GM19468 (cell line): ENCODE data around the gene SLX9.

Experiments used
- ATAC-seq: cut with Tn5 transposase; IDR thresholded peaks from one replicate; pipeline ENCODE4 v1.9.1; 2021; ENCODE audit warnings: mild to moderate bottlenecking, moderate library complexity, moderate number of reproducible peaks; ENCODE audit not compliant: unreplicated experiment; ENCODE audit errors: extremely low read depth

Gene SLX9

DNA sequence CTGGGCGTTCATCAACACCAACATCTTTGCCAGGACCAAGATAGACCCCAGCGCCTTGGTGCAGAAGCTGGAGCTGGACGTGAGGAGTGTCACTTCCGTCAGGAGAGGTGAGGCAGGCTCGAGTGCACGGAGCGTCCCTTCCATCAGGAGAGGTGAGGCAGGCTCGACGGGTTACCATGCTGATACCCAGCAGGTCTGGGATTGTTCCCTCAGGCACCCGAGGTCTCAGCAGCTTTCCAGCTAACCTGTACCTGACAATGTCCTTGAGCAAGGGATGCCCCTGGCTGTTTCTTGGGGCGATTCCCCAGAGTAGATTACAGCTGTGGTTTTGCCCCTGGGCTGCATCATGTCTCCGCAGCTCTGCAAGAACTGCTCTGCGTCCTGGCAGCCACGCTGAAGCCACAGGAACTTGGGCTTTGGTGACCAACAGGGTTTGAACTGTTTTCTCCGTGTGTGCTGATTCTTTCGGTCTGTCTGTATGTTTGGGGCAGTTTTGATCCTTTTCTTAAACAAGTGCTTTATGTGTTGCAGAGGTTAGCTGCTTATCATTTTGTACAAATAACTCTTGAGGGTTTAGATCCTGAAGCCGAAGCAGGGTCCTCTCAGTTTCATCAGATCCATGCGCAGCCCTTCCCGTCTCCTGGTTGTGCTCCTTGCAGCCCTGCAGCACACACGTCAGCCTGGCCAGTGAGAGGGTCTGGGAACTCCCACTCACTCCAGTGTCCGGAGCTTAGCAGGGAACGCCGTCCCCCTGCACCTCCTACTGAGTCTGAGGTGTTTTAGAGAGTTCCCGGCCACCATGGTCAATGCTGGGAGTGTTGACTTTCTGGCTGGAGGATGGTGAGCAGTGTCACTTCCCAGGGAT, 4.1 kb downstream of the SLX9 start:
- no peak for ATAC-seq

DNA sequence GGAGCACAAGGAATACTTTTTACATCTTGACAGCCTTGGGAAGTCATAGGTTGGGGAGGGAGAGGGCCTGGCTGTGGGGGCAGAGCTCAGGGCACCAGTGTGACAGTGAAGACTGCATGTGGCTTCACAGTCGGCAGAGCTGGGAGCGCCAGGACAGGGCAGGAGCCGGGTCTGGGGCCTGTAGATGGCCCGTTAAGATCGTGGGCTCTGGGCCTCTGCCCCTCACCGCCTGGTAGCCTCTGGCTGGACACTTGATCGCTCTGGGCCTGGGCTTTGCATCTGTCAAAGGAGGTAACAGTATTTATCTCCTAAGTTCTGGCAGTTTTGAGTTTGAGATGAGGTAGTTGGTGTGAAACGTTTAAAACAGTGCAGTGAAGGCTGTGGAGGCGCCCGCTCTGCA, 4.8 kb downstream of the SLX9 start:
- ATAC-seq, result no peak

DNA sequence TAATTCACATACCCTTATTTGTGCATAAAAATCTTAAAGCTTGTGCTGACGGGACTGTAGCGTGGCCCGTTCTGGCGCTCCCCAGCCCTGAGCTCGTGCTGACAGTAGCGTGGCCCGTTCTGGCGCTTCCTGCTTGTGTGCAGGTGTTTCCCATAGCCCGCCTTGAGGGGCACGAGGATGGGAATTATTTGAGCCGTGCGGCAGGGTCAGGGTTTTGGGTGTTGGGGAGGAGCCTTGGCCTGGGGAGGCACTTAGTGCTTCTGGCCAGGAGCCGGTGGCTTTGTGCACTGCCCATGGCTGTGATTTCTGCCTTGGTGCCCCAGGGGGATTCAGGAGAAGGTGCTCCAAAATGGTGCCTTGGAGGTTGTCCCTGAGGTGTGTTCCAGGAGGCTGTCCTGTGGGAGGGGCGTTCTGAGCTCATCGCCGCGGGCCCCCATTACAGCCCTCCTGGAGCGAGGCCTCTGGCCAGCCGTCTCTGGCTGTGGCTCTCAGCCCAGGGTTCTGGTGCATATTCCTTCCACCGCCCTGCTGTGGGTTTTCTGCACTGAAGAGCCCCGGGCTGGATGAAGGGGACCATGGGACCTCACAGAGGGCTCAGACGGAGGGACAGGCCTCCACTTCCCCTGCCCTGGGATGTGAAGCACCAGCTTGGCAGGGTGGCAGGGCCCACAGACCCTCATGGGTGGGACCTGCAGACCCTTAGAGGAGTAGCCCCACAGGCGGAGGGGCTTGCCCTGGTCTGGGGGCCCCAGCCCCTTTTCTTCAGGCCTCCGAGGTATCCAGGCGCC, 6.6 kb downstream of the SLX9 start:
- no peak for ATAC-seq

DNA sequence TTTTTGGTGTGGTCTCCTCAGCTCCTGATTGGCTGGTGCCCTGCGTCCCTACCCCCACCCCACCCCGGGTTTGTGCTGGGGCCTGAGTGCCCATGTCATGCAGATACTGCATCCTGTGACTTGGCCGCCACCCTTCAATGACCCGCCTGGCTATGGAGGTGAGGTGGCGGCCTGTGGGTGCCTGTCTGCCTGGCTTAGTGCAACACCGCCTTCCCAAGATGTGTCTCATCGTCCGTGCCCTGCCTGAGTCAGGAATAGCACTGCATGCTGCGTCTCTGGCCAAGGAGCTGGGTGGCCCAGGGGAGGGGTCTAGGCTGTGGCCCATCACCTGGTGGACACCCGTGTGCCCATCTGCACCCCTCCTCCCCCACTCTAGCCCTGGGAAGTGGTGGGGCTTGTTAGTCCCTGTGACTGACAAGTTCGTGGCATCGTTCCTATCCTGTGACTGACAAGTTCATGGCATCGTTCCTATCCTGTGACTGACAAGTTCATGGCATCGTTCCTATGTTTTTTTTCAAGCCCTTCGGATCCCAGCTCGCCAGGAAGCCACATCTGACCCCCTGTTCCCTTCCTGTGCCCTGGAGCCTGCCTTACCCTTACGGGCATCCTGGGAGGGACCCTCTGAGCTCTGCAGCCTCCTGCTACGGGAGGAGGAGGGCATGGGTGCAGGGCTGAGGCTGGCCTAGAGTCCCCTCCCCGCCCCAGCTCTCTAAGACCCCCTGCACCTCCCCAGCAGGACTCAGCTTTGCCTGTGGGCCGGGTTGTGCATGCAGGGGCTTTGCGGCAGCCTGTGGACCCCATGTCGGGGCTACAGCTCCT, 7.5 kb downstream of the SLX9 start:
- ATAC-seq, result no peak

GRCh38 chr21:44947930-44948331, 8.1 kb downstream of the SLX9 start:
- no peak for ATAC-seq

DNA sequence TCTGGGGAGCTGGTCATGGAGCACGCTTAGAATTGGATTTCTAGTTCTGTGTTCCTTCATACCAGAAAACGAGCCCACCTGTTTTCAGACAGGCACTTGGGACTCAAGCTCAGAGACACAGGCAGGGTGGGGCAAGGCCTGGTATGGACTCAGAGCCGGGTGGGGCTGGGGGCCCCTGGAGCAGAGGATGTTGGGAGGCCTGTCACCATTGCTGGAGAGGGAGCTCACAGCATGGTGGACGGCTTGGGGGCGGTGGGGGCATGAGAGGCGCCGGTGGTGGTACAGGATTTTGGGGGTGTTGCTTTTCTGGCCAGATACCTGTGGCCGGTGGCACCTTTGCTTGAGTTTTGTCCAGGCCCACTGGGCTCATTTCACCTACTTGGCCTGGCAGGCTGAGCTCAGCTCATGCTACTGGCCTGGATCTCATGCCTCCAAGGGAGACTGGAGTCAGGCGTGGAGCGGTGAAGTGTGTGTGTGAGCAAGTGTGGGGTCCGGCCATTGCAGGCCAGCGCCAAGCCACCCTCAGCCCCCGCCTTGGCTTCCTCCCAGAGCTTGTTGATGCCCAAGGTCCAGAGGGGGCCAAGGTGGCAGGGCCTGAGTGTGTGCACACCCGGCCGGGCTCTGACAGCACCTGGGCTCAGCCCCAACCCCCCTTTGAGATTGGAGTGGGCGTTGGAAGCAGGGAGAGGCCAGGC, 8.7 kb downstream of the SLX9 start:
- no peak for ATAC-seq

DNA sequence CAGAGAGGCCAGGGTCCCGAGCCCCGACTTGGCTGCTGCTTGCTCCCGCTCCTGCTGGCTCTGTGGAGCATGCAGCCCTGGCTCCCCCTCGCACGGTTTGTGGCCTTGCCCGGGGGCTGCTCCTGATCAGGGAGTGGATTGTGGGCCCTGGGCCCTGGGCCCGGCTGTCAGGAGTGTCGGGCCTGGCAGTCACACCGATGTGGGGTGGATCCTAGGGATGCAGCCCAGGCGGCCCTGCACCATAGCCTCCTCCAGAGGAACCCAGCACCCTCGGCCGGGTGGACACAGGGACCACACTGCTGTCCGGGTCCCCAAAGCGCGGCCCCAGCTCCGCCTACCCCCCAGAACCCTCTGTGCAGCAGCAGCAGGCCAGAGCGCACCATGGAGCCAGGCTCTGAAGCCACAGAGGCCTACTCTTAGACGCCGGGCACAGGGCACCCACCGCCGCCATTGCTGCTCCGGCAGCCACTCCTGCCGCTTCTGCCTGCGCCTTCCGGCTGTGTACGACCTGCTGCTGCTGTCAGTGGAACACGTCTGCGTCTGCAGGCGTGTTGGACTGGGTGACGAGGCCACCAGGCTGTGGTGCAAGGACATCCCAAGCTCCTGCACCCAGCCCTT, 9.4 kb downstream of the SLX9 start:
- ATAC-seq, result no peak

GRCh38 chr21:44949779-44950198, 10.0 kb downstream of the SLX9 start:
- ATAC-seq, result no peak

GRCh38 chr21:44950351-44950750, 10.5 kb downstream of the SLX9 start:
- no peak for ATAC-seq

DNA sequence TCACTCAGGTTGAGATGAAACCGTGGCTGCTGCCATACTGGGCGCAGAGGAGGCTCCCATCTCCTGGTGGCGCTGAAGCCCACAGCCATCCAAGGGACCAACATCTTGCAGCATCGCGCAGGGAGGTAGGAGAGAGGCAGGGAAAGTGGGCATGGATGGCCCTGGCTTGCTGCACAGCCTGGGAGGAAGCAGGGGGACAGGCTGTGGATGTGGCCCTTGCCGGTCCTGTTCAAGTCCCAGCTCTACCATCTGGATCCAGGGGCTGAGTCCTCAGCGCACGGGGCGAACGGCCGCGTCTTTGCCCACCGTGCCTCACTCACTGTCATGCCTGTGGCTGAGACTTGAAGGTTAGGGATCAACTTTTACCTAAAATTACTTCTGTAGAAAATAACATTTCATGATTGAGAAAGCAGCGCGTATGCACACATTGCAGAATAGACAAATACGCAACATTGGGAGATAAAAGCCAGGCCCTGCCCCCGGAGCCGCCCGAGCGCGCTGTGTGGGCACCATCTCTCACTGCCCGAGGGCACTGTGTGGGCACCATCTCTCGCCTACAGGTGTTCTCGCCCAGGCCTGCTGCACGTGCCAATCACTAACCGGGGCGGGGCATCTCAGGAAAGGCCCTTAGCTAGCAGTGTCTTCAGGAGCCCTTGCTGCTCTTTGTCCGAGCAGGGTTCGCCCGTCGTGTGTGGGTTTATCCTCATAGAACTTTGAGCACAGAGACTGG, 11.5 kb downstream of the SLX9 start:
- no peak for ATAC-seq

DNA sequence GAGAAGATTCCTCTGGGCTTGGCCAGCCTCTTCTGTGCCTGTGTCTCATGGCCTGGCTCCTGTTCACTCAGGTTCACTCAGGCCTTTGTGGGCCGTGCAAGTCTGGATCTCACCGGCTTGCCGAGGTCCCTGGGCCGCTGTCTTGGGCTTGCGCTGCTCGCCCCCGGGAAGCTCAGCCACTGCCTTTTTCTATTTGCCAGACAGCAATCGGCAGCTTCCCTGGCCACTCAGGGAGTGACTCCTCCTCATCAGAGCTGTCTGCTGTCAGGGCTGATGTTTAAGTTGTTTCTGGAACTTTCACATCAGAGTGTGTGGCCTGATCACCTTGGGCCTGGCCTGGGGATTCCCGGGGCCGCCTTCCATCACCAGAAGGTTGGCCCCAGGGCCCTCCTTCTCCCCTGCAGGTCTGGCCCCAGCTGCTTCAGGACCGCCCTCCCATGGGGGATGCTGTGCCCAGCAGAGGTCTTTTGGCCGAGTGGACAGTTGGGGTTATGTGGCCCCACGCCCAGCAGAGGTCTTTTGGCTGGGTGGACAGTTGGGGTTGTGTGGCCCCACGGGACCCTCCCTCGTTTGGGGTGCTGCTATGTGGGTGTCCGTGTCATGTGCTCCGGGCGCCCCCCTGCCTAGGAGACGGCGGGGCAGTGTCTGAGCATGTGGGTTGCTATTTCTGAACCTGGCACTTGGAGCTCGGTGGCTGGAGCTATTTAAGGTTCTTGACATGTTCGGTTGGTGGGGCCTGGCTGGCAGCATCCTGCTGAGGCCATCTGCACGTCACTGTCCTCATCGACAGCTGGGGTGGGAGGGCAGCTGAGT, 12.5 kb downstream of the SLX9 start:
- ATAC-seq, result no peak

- no peak for ATAC-seq
These were observed 13.2 kb downstream of the SLX9 start for GRCh38 chr21:44952929-44953627.

DNA sequence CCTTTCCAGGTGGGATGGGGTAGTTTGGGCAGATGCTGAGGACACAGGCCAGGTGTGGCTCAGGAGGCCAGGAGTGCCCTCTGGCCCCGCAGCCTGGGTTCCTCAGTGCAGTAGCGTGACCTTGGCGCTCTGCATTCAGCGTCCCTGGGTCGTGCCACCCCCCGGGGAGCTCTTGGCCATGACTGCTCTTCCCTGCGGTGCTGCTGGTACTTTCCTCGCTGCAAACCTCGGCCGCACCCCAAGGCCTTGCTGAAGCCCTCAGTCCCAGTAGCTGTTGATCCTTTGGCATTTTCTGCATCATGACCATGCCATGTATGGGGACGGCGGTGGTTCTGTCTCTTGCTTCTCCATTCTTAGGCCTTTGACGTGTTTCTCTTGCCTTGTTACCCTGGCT, 13.8 kb downstream of the SLX9 start:
- no peak for ATAC-seq

DNA sequence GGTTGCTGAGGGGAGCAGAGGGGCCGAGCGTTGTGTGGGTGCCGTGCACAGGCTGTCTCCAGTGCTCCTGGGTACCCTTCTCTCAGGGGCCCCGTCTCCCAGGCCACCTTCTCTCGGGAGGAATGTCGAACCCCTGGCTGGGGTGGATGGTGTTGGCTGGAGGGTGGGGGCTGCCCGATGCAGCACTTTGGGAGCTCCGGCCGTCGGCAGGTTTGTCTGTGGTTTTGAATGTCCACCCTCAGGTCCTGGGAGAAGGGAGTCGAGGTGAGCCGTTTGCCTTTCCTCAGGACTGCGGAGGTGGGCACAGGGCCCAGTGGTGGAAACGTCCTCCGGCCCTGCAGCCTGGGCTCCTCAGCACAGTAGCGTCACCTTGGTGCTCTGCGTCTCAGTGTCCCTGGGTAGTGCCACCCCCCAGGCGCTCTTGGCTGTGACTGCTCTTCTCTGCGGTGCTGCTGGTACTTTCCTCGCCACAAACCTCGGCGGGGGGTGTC, 14.5 kb downstream of the SLX9 start:
- no peak for ATAC-seq

DNA sequence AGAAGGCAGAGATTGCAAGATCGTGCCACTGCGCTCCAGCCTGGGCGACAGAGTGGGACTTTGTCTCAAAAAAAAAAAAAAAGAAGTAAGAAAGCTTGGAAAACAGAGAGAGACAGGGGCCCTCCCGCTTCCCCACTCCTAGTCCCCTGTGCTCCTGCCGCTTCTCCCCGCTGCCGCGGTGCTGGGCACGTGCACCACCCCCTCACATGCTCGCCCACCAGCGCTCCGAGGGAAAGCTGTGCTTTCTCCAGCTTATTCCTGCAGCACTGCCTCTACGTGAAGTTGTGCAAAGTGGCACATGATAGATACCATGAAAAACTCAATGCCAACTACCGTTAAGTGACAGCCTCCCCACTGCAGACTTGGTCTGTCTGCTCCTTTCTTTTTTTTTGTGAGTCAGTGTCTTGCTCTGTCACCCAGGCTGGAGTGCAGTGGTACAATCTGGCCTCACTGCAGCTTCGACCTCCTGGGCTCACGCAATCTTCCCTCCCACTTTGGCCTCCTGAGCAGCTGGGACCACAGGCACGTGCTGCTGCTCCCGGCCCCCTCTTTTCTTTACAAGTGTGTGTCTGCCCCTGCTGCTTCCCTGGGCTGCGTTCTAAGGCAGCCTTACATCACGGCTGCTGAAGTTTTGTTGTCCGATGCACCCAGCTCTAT, 15.4 kb downstream of the SLX9 start:
- no peak for ATAC-seq

GRCh38 chr21:44955798-44956175, 16.0 kb downstream of the SLX9 start:
- no peak for ATAC-seq
